Measurements from ENCODE around the gene PLEKHG1. TPM values are rescaled to one million over a fixed set of nuclear protein-coding genes. Genes with fewer than 3 reads are reported as not detected.

Gene PLEKHG1
- total RNA-seq, 1 donor, result 1.7 TPM

- DNase-seq (ENCODE audit: low read depth), result no peak
- TF ChIP-seq CTCF (IDR thresholded peaks at IDR 0.05; ENCODE audit: insufficient read depth, low read depth, low read length), result no peak
- no peak overlapping the region for H3K4me3 ChIP-seq (ENCODE audit: low read depth, low read length)
Observed at GRCh38 chr6:150588888-150589499, 10.7 kb upstream of the PLEKHG1 start.

GRCh38 chr6:150589852-150590251, 9.8 kb upstream of the PLEKHG1 start:
- H3K4me3 ChIP-seq (ENCODE audit: low read depth, low read length), result no peak overlapping the region
- TF ChIP-seq CTCF (IDR thresholded peaks at IDR 0.05; ENCODE audit: insufficient read depth, low read depth, low read length), result no peak
- no peak for DNase-seq (ENCODE audit: low read depth)

GRCh38 chr6:150590446-150590845, 9.2 kb upstream of the PLEKHG1 start:
- DNase-seq (ENCODE audit: low read depth), result no peak
- no peak overlapping the region for H3K4me3 ChIP-seq (ENCODE audit: low read depth, low read length)
- no peak for TF ChIP-seq CTCF (IDR thresholded peaks at IDR 0.05; ENCODE audit: insufficient read depth, low read depth, low read length)

GRCh38 chr6:150592377-150592995, 7.2 kb upstream of the PLEKHG1 start:
- TF ChIP-seq CTCF (IDR thresholded peaks at IDR 0.05; ENCODE audit: insufficient read depth, low read depth, low read length), result no peak
- no peak for DNase-seq (ENCODE audit: low read depth)
- H3K4me3 ChIP-seq (ENCODE audit: low read depth, low read length), result no peak overlapping the region

- no peak overlapping the region for H3K4me3 ChIP-seq (ENCODE audit: low read depth, low read length)
- TF ChIP-seq CTCF (IDR thresholded peaks at IDR 0.05; ENCODE audit: insufficient read depth, low read depth, low read length), result no peak
- DNase-seq (ENCODE audit: low read depth), result no peak
Observed at GRCh38 chr6:150593119-150593518, 6.6 kb upstream of the PLEKHG1 start.

- TF ChIP-seq CTCF (IDR thresholded peaks at IDR 0.05; ENCODE audit: insufficient read depth, low read depth, low read length), result no peak
- DNase-seq (ENCODE audit: low read depth), result no peak
Observed at GRCh38 chr6:150596439-150596838, 3.2 kb upstream of the PLEKHG1 start.

GRCh38 chr6:150598401-150598800, 1.3 kb upstream of the PLEKHG1 start:
- DNase-seq (ENCODE audit: low read depth), result no peak
- no peak overlapping the region for H3K4me3 ChIP-seq (ENCODE audit: low read depth, low read length)
- TF ChIP-seq CTCF (IDR thresholded peaks at IDR 0.05; ENCODE audit: insufficient read depth, low read depth, low read length), result no peak

More at GRCh38 chr6:150596439-150596838, 3.2 kb upstream of the PLEKHG1 start:
- H3K4me3 ChIP-seq (ENCODE audit: low read depth, low read length), result no peak overlapping the region
